ENCODE data around the gene LRRC28.

LRRC28 gene

DNA sequence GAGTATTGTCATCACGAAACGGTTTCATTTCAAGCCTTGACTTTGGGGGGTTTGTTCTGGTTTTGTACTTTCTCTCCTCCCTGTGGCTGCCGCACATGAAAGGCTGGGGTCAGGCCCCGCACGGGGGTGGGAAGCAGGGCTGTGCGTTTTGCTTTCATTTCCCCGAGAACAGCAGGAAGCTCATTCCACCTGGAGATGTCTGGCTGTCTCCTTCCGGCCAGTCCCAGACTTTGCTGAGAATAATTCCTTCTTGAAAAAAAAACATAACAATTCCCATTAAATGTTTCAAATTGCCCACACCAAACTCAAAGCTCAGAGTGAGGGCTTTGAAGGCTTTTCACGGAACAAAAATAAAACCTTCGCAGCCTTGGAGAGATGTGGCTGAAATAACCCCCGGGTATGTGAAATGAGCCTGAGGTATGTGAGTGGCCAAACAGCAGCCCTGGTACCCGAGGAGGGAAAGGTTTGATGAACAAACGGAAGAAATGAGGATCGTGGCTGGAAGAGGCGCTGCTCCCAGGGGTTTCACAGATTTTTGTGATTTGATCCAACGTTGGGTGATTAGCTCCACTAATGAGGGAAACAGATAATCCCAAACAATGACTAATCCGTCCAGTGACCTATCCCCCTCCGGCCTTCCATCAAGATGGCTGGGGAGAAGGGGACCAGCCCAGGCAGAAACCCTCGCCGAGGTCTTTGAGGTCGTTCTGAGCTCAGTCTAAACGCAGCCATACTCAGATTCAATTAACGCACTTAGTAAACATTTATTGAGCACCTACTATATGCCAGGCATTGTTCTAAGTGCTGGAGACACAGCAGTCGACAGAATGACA is 187.6 kb downstream of the LRRC28 start:
- no peak for DNase-seq

- DNase-seq, result no peak
Measured at GRCh38 chr15:99439524-99439835, 188.2 kb downstream of the LRRC28 start.

DNA sequence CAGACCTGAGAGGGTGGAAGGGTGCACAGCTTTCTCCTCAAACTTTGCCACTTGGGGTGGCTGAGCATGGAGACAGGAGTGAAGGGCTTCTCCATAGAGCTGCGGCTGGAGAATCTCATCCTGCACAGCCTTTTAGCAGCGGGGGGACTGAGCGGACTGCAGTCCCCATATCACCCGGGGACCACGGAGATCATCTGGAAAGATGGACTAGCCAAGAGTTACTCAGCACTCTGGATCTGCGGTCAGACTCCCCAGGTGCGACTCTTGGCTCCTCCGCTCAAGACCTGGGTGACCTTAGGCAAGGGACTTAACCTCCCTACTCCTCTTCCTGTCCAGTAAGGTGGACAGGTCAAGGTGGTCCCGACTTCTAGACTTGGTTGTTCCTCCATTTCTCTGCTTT is 188.7 kb downstream of the LRRC28 start:
- no peak for DNase-seq
